ENCODE results near the gene ESRRG. TPM values are rescaled to one million over a fixed set of nuclear protein-coding genes. Genes with fewer than 3 reads are reported as not detected.

ESRRG gene
- total and polyA plus RNA-seq, 2 donors: 0.90 to 14.0 TPM

DNA sequence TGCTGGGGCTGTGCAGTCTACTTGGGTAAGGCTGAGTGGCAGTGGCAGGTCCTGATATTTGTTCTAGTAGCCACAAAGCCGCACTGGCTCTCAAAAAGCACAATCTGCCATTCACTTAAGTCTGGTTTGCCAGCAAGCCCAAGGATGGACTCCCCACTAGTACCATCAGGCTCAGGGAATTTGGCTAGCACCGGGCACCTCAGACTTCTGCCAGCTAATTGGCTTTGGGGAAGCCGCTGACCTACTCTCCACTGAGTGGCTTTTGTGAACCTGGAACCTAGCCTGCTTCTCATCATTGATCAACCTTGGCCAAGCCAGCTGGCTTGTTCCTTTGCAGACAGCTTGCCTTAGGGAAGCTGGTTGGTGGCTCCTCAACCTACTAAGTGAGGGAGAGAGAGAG is 83.1 kb downstream of the ESRRG start:
- 93% methylated on average over 3 of the region's 3 CpGs for WGBS
- H3K27ac ChIP-seq (ENCODE audit: low read depth): no peak overlapping the region
- no peaks in the 10 kb centered on the region for H3K36me3 ChIP-seq (ENCODE audit: insufficient read depth)
- DNase-seq (ENCODE audit: extremely low spot score): no peak
- no peaks in the 10 kb centered on the region for H3K4me1 ChIP-seq (ENCODE audit: insufficient read depth)
- no peak overlapping the region for H3K4me3 ChIP-seq (ENCODE audit: low read depth, low read length)

DNA sequence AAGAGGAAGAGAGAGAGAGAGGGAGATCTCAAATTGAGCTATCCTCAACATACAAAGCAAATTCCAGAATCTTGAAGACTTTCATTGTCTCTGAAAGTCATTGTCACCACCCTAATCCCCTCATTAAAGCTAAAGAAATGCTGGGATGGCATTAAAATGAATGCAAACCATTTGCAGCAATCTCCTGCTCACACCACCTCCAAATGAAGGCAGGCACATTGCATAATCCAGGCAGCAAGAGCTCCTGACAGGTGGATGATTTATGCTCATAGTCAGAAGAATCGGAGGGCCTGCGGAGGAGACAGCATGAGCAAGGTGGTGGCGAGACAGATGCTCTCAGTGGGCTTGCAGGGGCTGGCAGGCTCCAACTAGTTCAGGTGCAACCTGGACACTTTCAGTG is 90.2 kb downstream of the ESRRG start:
- no peak for DNase-seq (ENCODE audit: extremely low spot score)
- H3K4me3 ChIP-seq (ENCODE audit: low read depth, low read length): no peak overlapping the region
- H3K36me3 ChIP-seq (ENCODE audit: insufficient read depth): no peaks in the 10 kb centered on the region
- no peaks in the 10 kb centered on the region for H3K4me1 ChIP-seq (ENCODE audit: insufficient read depth)
- H3K27ac ChIP-seq (ENCODE audit: low read depth): no peak overlapping the region
- WGBS: 68% methylated on average over 3 of the region's 3 CpGs

DNA sequence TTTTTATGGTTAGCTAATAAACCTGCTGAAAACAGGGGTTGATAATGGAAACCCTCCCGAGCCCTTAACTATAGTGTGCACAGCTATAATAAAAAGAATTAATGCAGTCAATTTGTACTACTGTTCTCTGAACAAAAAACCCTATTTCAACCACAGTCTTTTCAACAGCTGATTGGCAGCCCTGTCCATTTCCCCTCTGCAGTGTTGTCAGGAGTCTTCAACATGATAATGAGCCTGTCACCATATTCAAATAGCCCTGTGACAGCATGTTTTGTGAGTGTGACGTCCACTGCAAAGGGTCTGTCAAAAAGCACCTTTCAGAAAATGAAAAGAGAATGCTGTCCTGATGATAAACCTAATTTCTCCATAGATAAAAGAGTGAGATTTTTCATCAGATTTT is 92.7 kb downstream of the ESRRG start:
- H3K4me1 ChIP-seq (ENCODE audit: insufficient read depth): no peaks in the 10 kb centered on the region
- no peak overlapping the region for H3K4me3 ChIP-seq (ENCODE audit: low read depth, low read length)
- H3K36me3 ChIP-seq (ENCODE audit: insufficient read depth): no peaks in the 10 kb centered on the region
- WGBS: 68% methylated on average over 2 of the region's 2 CpGs
- no peak overlapping the region for H3K27ac ChIP-seq (ENCODE audit: low read depth)
- DNase-seq (ENCODE audit: extremely low spot score): no peak

DNA sequence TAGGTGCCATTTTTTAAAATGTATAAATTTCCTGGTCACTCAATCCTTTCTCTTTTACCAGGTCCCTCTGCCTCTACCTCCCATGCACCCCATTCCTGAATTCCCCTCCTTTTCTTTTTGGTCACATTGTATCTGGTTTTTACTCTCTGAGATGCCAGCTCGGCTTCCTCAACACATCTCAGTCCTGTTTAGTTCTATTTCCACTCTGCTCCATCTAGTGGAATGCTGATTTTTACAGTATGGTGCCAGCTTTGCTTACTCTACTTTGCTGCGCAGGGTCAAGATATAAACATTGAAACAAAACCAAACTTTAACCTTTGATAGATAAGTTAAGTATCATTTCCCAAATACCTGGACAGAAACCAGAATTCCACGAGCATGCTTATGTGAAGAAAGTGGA is 96.0 kb downstream of the ESRRG start:
- Histone ChIP-seq H3K4me3 (ENCODE audit: low read depth, low read length) (no peak overlapping the region), H3K36me3 (ENCODE audit: insufficient read depth) (no peaks in the 10 kb centered on the region), H3K4me1 (ENCODE audit: insufficient read depth) (no peaks in the 10 kb centered on the region), H3K27ac (ENCODE audit: low read depth) (no peak overlapping the region)
- no peak for DNase-seq (ENCODE audit: extremely low spot score)
- 69% methylated on average over 3 of the region's 3 CpGs for whole genome bisulfite sequencing

DNA sequence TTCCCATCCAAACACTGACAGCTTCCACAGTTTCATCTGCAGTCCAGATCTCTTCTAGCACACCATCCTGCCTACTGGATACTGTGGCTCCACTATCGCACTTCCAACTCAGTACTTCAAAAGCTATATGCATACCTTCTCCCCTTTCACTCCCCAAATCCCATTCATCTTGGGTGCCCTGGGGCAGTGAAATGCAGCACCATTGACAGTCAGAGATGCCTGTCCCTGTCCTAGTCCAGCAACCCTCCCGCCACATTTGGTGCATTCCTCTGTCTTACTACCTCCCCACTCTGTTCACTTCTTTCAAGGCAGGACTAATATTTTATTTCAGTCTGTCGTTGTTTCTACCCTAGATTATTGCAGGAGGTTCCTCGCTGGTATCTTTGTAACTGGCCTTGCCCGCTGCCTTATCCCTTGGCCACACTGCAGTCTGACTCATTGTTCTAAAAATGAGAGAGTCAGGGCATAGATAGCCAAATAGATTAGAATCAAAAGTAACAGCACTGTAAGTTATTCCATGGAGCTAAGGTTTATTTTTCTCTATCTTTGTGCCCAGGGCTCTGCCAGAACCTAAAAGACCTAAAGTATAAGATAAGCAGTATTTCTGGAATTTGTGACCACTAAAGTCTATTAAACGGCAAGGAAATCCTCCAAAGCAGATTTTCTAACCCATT is 96.7 kb downstream of the ESRRG start:
- Histone ChIP-seq H3K4me3 (ENCODE audit: low read depth, low read length) (no peak overlapping the region), H3K27ac (ENCODE audit: low read depth) (no peak overlapping the region), H3K36me3 (ENCODE audit: insufficient read depth) (no peaks in the 10 kb centered on the region), H3K4me1 (ENCODE audit: insufficient read depth) (no peaks in the 10 kb centered on the region)
- no peak for DNase-seq (ENCODE audit: extremely low spot score)
- 81% methylated on average over 6 of the region's 6 CpGs for WGBS

DNA sequence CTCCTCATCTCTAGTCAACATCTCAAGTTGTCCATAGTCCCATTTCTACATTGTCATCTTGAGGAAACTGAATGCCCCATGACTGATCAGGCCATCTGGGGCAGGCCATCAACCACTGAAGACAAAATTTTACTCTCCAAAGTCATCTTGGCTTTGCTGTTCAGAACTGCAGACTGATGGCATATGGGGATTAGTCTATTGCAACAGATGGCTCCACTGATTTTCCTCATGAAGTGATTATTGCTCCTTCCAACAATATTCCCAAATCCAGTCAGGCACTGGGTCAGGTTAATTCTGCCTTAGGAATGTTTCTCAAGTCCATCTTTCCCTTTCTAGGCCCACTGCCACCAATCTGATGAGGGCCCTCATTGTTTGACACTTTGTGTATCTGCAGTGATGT is 101.7 kb downstream of the ESRRG start:
- DNase-seq (ENCODE audit: extremely low spot score): no peak
- Histone ChIP-seq H3K36me3 (ENCODE audit: insufficient read depth) (no peaks in the 10 kb centered on the region), H3K27ac (ENCODE audit: low read depth) (no peak overlapping the region), H3K4me1 (ENCODE audit: insufficient read depth) (no peaks in the 10 kb centered on the region), H3K4me3 (ENCODE audit: low read depth, low read length) (no peak overlapping the region)

DNA sequence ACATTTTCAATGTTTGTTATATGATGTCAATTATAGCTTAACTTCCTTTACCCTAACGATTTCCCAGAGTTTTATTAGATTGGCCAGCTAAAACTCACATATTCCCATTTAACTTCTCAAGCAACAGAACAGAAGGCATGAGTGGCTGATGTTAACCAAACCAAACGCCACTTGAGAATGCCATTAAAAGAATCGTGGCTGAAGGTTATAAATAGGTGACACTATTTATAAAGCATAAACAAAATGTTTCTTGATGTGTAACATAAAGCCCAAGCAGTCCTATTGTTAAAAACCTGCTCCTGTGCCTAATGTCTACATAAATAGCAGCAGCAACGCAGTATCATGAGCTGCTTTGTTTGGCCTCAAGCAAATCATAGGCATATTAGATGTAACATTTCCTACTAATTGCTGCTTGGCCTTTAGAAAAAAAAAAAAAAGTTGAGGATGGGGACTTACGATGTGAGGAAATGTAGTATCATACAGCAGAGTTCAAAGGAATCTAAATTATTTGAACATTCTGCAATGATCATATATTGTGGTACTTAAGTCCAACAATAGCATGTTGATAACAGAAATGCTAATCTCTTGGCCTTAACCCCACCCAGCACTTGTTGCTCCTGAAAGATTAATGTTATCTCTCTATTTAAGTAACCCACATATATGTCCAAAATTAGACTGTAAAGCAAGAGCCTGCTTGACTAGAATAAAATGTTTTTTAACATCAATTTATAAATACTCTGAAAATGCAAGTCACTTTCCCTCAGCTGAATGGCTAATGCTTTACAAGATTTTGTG is 106.0 kb downstream of the ESRRG start:
- no peaks in the 10 kb centered on the region for H3K36me3 ChIP-seq (ENCODE audit: insufficient read depth)
- WGBS: 52% methylated on average over 5 of the region's 5 CpGs
- no peak overlapping the region for H3K4me3 ChIP-seq (ENCODE audit: low read depth, low read length)
- no peaks in the 10 kb centered on the region for H3K4me1 ChIP-seq (ENCODE audit: insufficient read depth)
- H3K27ac ChIP-seq (ENCODE audit: low read depth): no peak overlapping the region
- no peak for DNase-seq (ENCODE audit: extremely low spot score)

DNA sequence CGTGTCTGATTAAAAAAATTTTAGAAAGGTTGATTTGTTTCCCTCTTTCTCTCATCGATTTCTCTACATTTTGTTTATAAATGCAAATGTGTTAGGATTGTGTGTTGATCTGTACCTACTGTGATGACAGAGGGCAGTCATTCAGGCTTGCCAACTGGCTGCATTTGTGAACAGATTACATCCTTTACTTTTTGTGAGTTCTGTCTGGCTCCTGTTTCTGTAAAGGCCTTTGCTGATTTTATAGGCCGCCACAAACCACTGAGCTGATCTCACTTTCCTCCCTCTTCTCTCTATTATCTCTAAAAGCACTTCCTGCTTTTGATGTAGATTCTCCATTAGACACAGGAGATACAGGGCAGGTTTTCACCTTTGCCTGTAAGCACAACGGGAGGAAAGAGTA is 106.8 kb downstream of the ESRRG start:
- Histone ChIP-seq H3K27ac (ENCODE audit: low read depth) (no peak overlapping the region), H3K36me3 (ENCODE audit: insufficient read depth) (no peaks in the 10 kb centered on the region), H3K4me3 (ENCODE audit: low read depth, low read length) (no peak overlapping the region), H3K4me1 (ENCODE audit: insufficient read depth) (no peaks in the 10 kb centered on the region)
- no peak for DNase-seq (ENCODE audit: extremely low spot score)
- 62% methylated on average over 4 of the region's 4 CpGs for WGBS

DNA sequence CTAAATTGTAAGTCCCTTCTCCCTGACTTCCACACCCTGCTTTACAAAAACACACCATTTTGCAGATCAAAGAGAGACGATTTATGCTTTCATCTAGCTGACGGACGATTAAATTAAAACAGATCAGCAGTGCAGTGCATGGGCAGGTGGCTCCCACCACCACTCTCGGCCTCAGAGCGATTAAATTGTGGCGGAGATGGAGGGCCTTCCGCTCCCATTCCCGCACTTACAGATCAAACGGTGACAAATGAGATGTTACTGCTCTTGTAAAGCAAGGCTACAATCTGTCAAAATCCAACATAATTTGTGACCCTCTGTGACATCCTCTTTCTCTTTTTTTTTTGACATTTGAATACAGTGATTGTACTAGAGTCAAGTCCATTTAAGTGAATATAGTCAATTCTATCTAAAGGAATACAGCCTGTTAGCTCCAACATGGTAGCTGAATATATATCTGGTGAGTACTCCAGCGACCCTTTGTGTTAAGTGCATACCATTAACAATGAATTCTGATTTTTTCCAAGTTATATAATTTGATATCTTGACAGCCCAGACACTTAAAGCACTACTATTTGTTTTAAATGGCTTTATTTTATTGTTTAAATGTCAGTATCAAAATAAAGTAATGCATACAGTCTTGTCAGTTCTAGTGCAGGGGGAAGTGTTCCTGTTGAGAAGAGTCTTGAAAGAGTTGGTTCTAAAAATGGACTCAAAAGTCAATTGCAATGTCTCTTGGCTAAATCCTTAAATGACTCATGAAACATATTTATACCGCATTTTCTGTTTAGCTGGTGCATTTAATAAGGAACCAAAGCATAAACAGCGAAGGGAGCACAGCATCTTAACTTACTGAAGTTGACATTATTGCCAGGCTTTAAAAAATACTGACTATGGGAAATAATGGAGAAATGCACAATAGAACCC is 109.0 kb downstream of the ESRRG start:
- 94% methylated on average over 12 of the region's 12 CpGs for WGBS
- Histone ChIP-seq H3K36me3 (ENCODE audit: insufficient read depth) (no peaks in the 10 kb centered on the region), H3K4me3 (ENCODE audit: low read depth, low read length) (no peak overlapping the region), H3K27ac (ENCODE audit: low read depth) (no peak overlapping the region), H3K4me1 (ENCODE audit: insufficient read depth) (no peaks in the 10 kb centered on the region)
- DNase-seq (ENCODE audit: extremely low spot score): no peak

- Histone ChIP-seq H3K36me3 (ENCODE audit: insufficient read depth) (no peaks in the 10 kb centered on the region), H3K4me1 (ENCODE audit: insufficient read depth) (no peaks in the 10 kb centered on the region), H3K27ac (ENCODE audit: low read depth) (peak overlapping the region; percentile 5), H3K4me3 (ENCODE audit: low read depth, low read length) (no peak overlapping the region)
- 80% methylated on average over 2 of the region's 2 CpGs for WGBS
- no peak for DNase-seq (ENCODE audit: extremely low spot score)
Observed at GRCh38 chr1:216612291-216612690, 110.9 kb downstream of the ESRRG start.

DNA sequence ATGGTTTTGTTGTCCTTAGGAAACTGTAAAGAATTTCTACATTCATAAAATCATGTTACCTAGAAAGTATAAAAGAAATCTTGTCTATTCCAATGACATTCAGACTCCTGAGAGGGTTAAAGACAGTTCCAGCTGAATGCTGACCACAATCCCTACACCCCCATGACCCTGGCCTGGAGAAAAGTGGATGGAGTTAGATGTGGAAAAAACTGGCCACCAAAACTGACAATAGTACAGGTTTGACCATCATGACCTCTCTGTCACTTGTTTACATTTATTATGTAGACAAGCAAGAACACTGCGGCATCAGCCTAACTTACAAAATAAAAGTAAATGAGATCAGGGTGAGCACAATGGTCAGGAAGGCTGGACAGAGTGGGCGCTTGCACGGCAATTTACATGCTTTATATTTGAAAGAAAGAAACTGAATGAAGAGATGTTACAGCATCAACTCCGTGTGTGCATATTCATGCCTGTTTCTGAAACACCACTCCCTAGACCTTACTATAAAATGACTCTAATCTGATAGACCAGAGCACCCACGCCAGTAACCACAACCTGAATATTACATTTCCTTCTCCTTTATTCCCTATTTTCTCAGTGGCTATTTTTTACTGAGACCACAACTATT is 116.0 kb downstream of the ESRRG start:
- no peak overlapping the region for H3K27ac ChIP-seq (ENCODE audit: low read depth)
- no peaks in the 10 kb centered on the region for H3K36me3 ChIP-seq (ENCODE audit: insufficient read depth)
- DNase-seq (ENCODE audit: extremely low spot score): no peak
- WGBS: 78% methylated on average over 5 of the region's 5 CpGs
- no peaks in the 10 kb centered on the region for H3K4me1 ChIP-seq (ENCODE audit: insufficient read depth)
- no peak overlapping the region for H3K4me3 ChIP-seq (ENCODE audit: low read depth, low read length)

- H3K4me1 ChIP-seq (ENCODE audit: insufficient read depth): no peaks in the 10 kb centered on the region
- DNase-seq (ENCODE audit: extremely low spot score): peak; percentile 23
- 43% methylated on average over 4 of the region's 4 CpGs for WGBS
- H3K27ac ChIP-seq (ENCODE audit: low read depth): no peak overlapping the region
- no peaks in the 10 kb centered on the region for H3K36me3 ChIP-seq (ENCODE audit: insufficient read depth)
- no peak overlapping the region for H3K4me3 ChIP-seq (ENCODE audit: low read depth, low read length)
Observed at GRCh38 chr1:216606047-216606637, 117.1 kb downstream of the ESRRG start.

DNA sequence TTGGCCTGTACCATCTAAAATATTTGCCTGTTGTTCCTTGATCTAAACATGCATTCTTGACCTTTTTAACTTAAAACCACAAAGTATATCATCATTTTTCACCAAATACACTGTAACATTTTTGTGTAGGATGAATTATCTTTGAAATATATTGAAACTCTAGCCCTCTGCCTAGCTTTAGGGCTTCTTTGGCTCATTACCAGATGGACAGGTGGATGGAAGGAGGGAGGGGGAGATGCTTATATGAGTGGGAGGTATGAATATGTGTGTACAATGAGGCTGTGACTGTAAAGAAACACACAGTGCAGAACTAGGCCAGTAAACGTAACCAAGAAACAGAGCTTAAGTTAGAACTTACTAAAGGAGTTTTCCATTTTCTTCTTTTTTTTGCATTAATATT is 118.5 kb downstream of the ESRRG start:
- Histone ChIP-seq H3K36me3 (ENCODE audit: insufficient read depth) (no peaks in the 10 kb centered on the region), H3K4me3 (ENCODE audit: low read depth, low read length) (no peak overlapping the region), H3K27ac (ENCODE audit: low read depth) (no peak overlapping the region), H3K4me1 (ENCODE audit: insufficient read depth) (no peaks in the 10 kb centered on the region)
- 68% methylated on average over 1 of the region's 1 CpG for WGBS
- DNase-seq (ENCODE audit: extremely low spot score): no peak
